Activated T-cell treated with anti-CD3 and anti-CD28 coated beads for 48 hours (primary cell): Measurements from ENCODE around the gene TMEM213.
"Not testable (repeated sequence)": the region's sequence is repeated elsewhere in the genome, so short reads cannot be mapped to it uniquely, and the experiment has no call there.

Experiments
- DNase-seq: peaks from one replicate; pipeline ENCODE4 v3.0.0-alpha.2; 2020; ENCODE audit warnings: low read depth

Gene TMEM213

DNA sequence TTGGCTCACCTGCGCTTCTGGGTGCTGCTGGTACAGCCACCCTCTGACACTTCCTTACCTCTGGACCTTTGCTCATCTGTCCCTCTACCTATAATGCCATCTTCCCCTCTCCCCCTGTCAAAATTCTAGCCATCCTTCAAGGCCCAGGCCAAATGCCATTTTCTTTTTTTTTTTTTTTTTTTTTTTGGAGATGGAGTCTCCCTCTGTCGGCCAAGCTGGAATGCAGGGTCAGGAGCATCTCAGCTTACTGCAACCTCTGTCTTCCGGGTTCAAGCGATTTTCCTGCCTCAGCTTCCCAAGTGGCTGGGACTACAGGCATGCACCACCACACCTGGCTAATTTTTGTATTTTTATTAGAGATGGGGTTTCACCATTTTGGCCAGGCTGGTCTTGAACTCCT, 748 bp upstream of the TMEM213 start:
- not testable (repeated sequence) for DNase-seq

DNA sequence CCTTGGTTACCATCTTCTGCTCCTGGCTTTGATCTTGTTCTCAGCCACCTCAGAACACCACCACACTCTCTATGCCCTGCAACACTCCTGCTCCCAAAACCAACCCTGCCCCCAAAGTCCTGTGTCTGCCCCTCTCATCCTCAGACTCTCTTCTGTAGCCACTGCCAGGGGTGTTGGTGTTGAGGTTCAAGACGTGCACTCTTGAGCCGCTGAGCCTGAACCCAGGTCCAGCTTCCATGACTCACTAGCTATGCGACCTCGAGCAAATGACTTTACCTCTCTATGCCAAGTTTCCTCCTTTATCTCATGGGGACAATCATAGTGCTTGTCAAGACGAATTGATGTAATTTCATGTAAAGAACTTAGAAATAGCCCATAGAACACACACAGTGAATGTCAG, 1.0 kb downstream of the TMEM213 start:
- no peak for DNase-seq

DNA sequence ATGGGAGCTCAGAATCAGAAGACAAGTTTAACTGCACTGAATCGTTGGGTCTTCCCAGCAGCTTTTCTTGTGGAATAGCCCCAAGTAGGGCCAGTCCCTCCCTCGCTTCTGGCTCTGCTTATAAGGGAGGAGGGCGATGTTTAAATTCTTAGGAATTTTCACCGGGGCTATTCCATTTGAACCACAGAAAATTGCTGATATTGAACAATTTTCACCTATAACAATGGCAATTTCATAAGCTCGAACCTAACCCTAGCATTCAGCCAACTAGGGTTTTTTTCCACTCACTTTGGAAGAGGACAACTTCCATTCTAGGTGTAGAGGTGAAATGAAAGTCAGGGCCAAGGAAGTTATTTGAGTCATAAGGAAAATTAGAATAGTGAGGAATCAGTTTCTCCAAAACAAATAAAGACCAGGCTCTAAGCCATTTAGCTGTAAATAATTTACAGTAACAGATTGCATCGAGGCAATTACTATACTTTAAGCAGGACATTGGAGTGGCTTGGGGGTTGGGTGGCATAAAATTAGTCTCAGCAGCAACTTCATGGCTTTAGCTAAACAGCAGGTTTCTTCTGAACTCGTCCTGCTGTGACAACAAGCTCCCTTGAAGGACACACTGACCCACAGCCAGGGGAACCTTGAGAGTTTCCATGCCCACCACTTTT, 1.7 kb downstream of the TMEM213 start:
- DNase-seq = no peak

GRCh38 chr7:138801256-138801655, 3.5 kb downstream of the TMEM213 start:
- DNase-seq = no peak

DNA sequence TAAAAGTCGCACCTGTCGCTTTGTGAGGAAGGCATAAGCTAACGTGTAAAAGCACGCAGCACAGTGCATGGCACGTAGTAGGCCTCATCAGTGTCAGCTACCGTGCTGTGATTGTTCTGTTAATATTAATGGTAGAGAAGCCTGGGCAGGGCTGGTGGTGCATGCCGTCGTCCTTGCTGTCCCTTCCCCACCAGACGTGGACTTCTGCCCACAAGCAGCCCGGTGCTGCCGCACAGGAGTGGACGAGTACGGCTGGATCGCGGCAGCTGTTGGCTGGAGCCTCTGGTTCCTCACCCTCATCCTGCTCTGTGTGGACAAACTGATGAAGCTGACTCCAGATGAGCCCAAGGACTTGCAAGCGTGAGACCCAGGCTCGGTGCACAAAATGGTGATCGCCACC, 4.9 kb downstream of the TMEM213 start:
- no peak for DNase-seq

DNA sequence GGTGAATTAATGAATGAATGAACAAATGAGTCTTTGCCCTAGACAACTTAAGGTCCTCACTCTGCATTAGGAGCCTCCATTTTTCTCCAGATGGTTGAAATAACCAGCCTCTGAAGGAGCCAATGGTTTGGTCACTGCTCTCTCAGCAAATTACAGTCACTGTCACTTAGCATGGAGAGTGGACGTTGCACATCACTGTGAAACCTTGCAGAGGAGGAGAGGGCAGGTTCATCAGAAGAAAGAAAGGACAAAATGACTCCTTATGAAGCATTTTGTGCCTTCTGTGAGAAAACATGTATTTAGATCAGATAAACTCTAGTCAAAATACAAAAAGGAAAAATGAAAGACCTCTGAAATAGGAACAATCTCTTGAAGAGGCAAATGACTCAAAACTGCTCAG, 6.8 kb downstream of the TMEM213 start:
- DNase-seq = no peak

DNA sequence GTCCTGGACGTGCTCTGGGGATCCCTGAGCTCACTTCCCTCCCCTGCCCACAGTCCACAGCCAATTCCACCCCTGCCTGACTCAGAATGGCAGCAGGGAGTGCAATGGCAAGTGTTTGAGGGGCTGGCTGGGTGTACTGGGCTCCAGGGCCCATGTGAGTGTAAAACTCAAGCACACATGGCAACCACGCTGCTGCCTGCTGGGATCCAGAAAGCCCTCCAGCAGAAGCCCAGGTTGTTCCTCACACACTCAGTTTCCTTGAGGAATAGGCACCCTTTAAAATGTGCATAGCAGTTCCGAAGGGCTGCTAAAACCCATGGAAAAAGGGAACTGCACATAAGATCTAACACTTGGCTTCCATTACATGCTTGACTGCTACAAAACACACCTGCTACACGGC, 11.6 kb downstream of the TMEM213 start:
- no peak for DNase-seq

DNA sequence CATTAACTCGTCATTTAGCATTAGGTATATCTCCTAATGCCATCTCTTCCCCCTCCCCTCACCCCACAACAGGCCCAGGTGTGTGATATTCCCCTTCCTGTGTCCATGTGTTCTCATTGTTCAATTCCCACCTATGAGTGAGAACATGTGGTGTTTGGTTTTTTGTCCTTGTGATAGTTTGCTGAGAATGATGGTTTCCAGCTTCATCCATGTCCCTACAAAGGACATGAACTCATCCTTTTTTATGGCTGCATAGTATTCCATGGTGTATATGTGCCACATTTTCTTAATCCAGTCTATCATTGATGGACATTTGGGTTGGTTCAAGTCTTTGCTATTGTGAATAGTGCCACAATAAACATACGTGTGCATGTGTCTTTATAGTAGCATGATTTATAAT, 13.5 kb downstream of the TMEM213 start:
- DNase-seq = not testable (repeated sequence)

DNA sequence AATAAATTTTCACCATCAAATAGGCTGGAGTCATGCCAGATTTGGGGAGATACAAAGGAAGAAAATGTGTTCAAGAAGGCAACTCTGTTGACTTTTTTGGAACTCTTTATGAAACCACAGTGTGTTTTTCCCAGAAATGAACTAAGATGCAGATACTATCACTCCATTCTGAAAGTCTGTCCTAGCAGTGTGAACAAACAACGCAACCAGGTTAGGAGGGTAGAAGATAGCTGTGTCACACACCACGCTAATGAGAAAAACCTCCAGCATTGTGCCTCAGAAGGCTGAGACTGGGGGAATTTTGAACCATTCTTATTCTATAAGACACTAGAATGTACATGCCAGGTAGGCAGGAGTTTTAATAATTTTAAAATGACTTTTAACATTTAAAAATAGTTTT, 16.2 kb downstream of the TMEM213 start:
- DNase-seq = no peak

DNA sequence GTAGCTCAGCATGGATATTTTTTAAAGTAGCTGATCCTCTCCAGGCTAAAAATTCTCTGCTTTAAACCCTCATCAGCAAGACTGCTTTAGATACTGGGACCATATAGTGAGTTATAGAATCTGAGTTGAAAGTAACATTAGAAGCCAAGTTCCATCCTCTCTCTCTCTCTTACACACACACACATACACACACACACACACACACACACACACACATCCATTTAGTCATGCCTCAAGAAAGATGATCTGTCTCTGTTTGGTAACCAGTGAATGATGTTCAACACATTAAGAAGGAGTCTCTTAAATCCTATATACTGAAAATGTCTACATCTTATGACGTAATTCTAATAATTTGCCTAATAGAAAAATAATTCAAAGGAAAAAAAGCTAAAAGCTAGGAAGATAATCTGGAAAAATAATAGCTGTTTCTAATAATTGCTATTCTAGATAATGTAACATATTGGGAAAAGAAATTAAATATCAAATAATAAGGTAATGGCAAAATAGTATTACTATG, 17.1 kb downstream of the TMEM213 start:
- no peak for DNase-seq

DNA sequence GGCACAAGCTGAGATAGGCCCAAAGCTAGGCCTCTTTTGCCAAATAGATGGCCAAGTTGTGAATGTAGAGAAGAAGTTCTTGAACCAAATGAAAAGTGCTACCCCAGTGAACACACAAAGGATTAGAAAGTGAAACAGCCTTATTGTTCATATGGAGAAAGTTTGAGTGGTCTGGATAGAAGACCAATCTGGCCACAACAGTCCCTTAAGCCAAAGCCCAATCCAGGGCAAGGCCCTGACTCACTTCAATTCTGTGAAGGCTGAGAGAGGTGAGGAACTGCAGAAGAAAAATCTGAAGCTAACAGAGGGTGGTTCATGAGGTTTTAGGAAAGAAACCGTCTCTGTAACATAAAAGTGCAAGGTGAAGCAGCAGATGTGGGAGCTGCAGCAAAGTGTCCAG, 18.9 kb downstream of the TMEM213 start:
- DNase-seq = no peak

- no peak for DNase-seq
Measured at GRCh38 chr7:138819625-138820024, 21.8 kb downstream of the TMEM213 start.

GRCh38 chr7:138821912-138822311, 24.1 kb downstream of the TMEM213 start:
- DNase-seq = no peak

- DNase-seq = no peak
Measured at GRCh38 chr7:138822867-138823535, 25.2 kb downstream of the TMEM213 start.

DNA sequence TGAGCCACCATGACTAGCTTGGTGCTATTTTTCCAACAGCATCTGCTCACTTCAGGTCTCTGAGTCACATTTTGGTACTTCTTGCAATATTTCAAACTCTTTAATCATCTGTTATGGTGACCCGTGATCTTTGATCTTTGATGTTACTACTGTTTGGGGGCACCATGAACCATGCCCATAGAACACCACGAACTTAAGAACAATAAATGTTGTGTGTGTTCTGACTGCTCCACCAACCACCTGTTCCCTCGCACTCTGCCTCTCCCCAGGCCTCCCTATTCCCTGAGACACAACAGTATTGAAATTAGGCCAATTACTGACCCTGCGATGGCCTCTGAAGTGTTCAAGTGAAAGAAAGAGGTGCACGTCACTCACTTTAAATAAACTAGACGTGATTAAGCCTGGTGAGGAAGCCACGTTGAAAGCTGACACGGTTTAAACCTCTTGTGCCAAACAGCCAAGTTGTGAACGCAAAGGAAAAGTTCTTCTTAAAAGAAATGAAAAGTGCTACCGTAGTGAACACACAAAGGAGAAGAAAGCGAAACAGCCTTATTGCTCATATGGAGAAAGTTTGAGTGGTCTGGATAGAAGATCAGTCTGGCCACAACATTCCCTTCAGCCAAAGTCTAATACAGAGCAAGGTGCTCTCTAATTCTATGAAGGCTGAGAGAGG, 27.4 kb downstream of the TMEM213 start:
- no peak for DNase-seq

DNA sequence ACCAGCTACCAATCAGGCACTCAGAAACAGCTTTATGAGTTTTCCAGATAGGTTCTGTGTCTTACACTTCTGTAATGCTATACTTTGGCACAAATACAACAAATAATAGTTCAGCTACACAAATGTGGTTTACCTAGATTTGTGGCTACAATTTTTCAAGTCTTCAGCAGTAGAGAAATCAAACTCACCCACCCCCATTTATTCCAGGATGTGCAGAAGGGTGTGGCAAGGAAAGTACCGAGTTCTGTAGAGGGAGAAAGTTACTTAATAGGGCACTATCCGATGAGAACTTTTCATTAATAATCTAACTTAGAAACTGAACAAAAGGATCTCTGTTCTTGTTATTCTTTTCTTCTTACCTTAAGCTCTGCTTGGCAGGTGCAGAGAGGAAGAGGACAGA, 30.5 kb downstream of the TMEM213 start:
- no peak for DNase-seq

GRCh38 chr7:138829335-138829734, 31.5 kb downstream of the TMEM213 start:
- DNase-seq = no peak

GRCh38 chr7:138832966-138833365, 35.2 kb downstream of the TMEM213 start:
- DNase-seq = no peak

- DNase-seq = no peak
Measured at GRCh38 chr7:138833596-138833995, 35.8 kb downstream of the TMEM213 start.

DNA sequence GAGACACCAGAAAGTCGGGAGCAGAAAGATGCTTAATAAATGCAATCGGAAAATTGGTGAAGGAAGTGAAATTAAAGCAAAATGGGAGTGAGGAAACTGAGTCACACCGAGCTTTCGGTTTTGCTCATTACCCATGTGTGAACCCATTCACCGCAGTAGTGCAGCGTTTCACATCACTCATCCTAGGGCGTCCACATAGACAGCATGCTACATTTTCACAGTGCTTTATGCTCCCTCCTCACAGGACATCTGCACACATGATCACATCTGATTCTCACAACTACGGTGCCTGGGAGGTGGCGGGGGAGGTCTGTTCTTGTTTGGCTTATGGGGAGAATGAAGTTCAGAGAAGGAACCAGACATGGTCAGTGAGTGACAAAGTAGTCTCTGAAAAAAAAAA, 36.8 kb downstream of the TMEM213 start:
- DNase-seq = no peak

GRCh38 chr7:138835087-138835486, 37.3 kb downstream of the TMEM213 start:
- no peak for DNase-seq

GRCh38 chr7:138837627-138838026, 39.8 kb downstream of the TMEM213 start:
- no peak for DNase-seq

DNA sequence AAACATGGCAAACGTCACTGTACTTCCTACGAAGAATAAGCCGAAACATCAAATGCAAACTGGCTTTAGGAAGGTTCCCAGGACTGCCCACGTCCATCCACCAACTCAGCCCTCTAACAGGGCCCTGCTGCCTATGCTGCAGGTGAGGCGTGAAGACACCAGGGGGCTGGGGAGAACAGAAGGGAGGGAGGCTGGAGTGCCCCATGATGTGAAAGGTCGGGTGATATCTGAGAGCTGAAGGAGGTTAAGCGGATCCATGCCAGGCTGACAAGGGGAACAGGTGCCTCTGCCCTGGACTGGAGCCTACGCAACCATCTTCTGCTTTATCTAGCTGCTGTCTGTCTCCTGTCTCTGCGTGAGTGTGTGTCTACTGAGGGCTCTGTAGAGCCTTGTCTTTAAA, 40.4 kb downstream of the TMEM213 start:
- no peak for DNase-seq
